Stimulated activated naive CD8-positive, alpha-beta T cell treated with anti-CD3 and anti-CD28 coated beads, Interleukin-15, Interleukin-2, amounts not matched to agents 100 ng/mL and 50 ng/mL, for 24 hours (primary cell): ENCODE data around the gene YRDC.

Experiments
- H3K27ac Mint-ChIP-seq: one replicate; pipeline ENCODE4 v1.8.0; 2021; ENCODE audit warnings: mild to moderate bottlenecking, mixed read lengths
- H3K27me3 Mint-ChIP-seq: one replicate; pipeline ENCODE4 v1.8.0; 2021; ENCODE audit warnings: mixed read lengths
- H3K36me3 Mint-ChIP-seq: one replicate; pipeline ENCODE4 v1.8.0; 2021; ENCODE audit warnings: low read depth, mixed read lengths
- H3K4me1 Mint-ChIP-seq: one replicate; pipeline ENCODE4 v1.8.0; 2021; ENCODE audit warnings: low read depth, mixed read lengths
- H3K4me3 Mint-ChIP-seq: one replicate; pipeline ENCODE4 v1.8.0; 2021; ENCODE audit warnings: mild to moderate bottlenecking, mixed read lengths
- H3K9me3 Mint-ChIP-seq: one replicate; pipeline ENCODE4 v1.8.0; 2021; ENCODE audit warnings: mixed read lengths

Gene YRDC

GRCh38 chr1:37764414-37764825 lies 43.6 kb downstream of the YRDC start:
- Mint-ChIP-seq H3K27ac (no peak overlapping the region), H3K9me3 (no peaks in the 10 kb centered on the region), H3K4me3 (no peak overlapping the region), H3K36me3 (no peaks in the 10 kb centered on the region), H3K27me3 (peaks cover 74% of the 10 kb centered on the region), H3K4me1 (peaks cover 8% of the 10 kb centered on the region)

GRCh38 chr1:37763791-37764413 lies 44.1 kb downstream of the YRDC start:
- no peak overlapping the region for H3K4me3 Mint-ChIP-seq
- no peaks in the 10 kb centered on the region for H3K36me3 Mint-ChIP-seq
- peaks cover 68% of the 10 kb centered on the region for H3K27me3 Mint-ChIP-seq
- H3K27ac Mint-ChIP-seq: no peak overlapping the region
- no peaks in the 10 kb centered on the region for H3K9me3 Mint-ChIP-seq
- peaks cover 8% of the 10 kb centered on the region for H3K4me1 Mint-ChIP-seq

- H3K36me3 Mint-ChIP-seq: no peaks in the 10 kb centered on the region
- H3K27ac Mint-ChIP-seq: no peak overlapping the region
- H3K4me3 Mint-ChIP-seq: no peak overlapping the region
- H3K27me3 Mint-ChIP-seq: peaks cover 57% of the 10 kb centered on the region
- peaks cover 8% of the 10 kb centered on the region for H3K4me1 Mint-ChIP-seq
- no peaks in the 10 kb centered on the region for H3K9me3 Mint-ChIP-seq
These were observed 45.5 kb downstream of the YRDC start for GRCh38 chr1:37762516-37762915.

- no peak overlapping the region for H3K4me3 Mint-ChIP-seq
- H3K27me3 Mint-ChIP-seq: peaks cover 47% of the 10 kb centered on the region
- no peak overlapping the region for H3K27ac Mint-ChIP-seq
- peaks cover 8% of the 10 kb centered on the region for H3K4me1 Mint-ChIP-seq
- no peaks in the 10 kb centered on the region for H3K36me3 Mint-ChIP-seq
- H3K9me3 Mint-ChIP-seq: no peaks in the 10 kb centered on the region
These were observed 46.5 kb downstream of the YRDC start for GRCh38 chr1:37761416-37762095.

GRCh38 chr1:37759451-37759850 lies 48.6 kb downstream of the YRDC start:
- H3K4me1 Mint-ChIP-seq: peaks cover 11% of the 10 kb centered on the region

GRCh38 chr1:37755951-37756560 lies 52.0 kb downstream of the YRDC start:
- no peaks in the 10 kb centered on the region for H3K9me3 Mint-ChIP-seq
- no peaks in the 10 kb centered on the region for H3K36me3 Mint-ChIP-seq
- H3K4me3 Mint-ChIP-seq: no peak overlapping the region
- peaks cover 35% of the 10 kb centered on the region for H3K27me3 Mint-ChIP-seq
- H3K4me1 Mint-ChIP-seq: peaks cover 20% of the 10 kb centered on the region
- no peak overlapping the region for H3K27ac Mint-ChIP-seq

More at GRCh38 chr1:37759451-37759850, 48.6 kb downstream of the YRDC start:
- Mint-ChIP-seq H3K4me3 (no peak overlapping the region), H3K27me3 (peaks cover 37% of the 10 kb centered on the region), H3K36me3 (no peaks in the 10 kb centered on the region), H3K9me3 (no peaks in the 10 kb centered on the region), H3K27ac (no peak overlapping the region)

- H3K27ac Mint-ChIP-seq: no peak overlapping the region
- H3K4me1 Mint-ChIP-seq: peaks cover 20% of the 10 kb centered on the region
- H3K27me3 Mint-ChIP-seq: peaks cover 39% of the 10 kb centered on the region
- H3K36me3 Mint-ChIP-seq: no peaks in the 10 kb centered on the region
- H3K9me3 Mint-ChIP-seq: no peaks in the 10 kb centered on the region
- H3K4me3 Mint-ChIP-seq: no peak overlapping the region
These were observed 52.7 kb downstream of the YRDC start for GRCh38 chr1:37755290-37755689.

GRCh38 chr1:37753473-37754321 lies 54.3 kb downstream of the YRDC start:
- no peak overlapping the region for H3K4me3 Mint-ChIP-seq
- no peaks in the 10 kb centered on the region for H3K9me3 Mint-ChIP-seq
- peaks cover 46% of the 10 kb centered on the region for H3K27me3 Mint-ChIP-seq
- no peaks in the 10 kb centered on the region for H3K36me3 Mint-ChIP-seq
- peaks cover 20% of the 10 kb centered on the region for H3K4me1 Mint-ChIP-seq
- H3K27ac Mint-ChIP-seq: no peak overlapping the region
